GM19455 (cell line): ENCODE results near the gene GRK3.

Experiments
- ATAC-seq: cut with Tn5 transposase; IDR thresholded peaks from one replicate; pipeline ENCODE4 v1.9.1; 2021; ENCODE audit not compliant: unreplicated experiment

The GRK3 gene

GRCh38 chr22:25656724-25657123, 92.2 kb downstream of the GRK3 start:
- ATAC-seq: no peak

GRCh38 chr22:25658633-25659032, 94.2 kb downstream of the GRK3 start:
- no peak for ATAC-seq

GRCh38 chr22:25659413-25659812, 94.9 kb downstream of the GRK3 start:
- no peak for ATAC-seq

GRCh38 chr22:25660336-25660735, 95.9 kb downstream of the GRK3 start:
- ATAC-seq: no peak

GRCh38 chr22:25661073-25661472, 96.6 kb downstream of the GRK3 start:
- no peak for ATAC-seq

- ATAC-seq: no peak
Observed at GRCh38 chr22:25663654-25664053, 99.2 kb downstream of the GRK3 start.

GRCh38 chr22:25666308-25666707, 101.8 kb downstream of the GRK3 start:
- no peak for ATAC-seq

GRCh38 chr22:25668437-25668836, 104.0 kb downstream of the GRK3 start:
- no peak for ATAC-seq

- ATAC-seq: no peak
Observed at GRCh38 chr22:25669253-25670069, 105.0 kb downstream of the GRK3 start.

GRCh38 chr22:25670070-25670461, 105.6 kb downstream of the GRK3 start:
- ATAC-seq: no peak

GRCh38 chr22:25672289-25673084, 108.0 kb downstream of the GRK3 start:
- no peak for ATAC-seq

GRCh38 chr22:25673713-25674112, 109.2 kb downstream of the GRK3 start:
- no peak for ATAC-seq

- no peak for ATAC-seq
Observed at GRCh38 chr22:25677631-25678030, 113.2 kb downstream of the GRK3 start.

GRCh38 chr22:25680051-25680450, 115.6 kb downstream of the GRK3 start:
- ATAC-seq: no peak

- ATAC-seq: no peak
Observed at GRCh38 chr22:25680956-25681355, 116.5 kb downstream of the GRK3 start.

- no peak for ATAC-seq
Observed at GRCh38 chr22:25682109-25682508, 117.6 kb downstream of the GRK3 start.

- no peak for ATAC-seq
Observed at GRCh38 chr22:25688627-25689026, 124.2 kb downstream of the GRK3 start.

- ATAC-seq: no peak
Observed at GRCh38 chr22:25689631-25690030, 125.2 kb downstream of the GRK3 start.

GRCh38 chr22:25690798-25691197, 126.3 kb downstream of the GRK3 start:
- ATAC-seq: no peak

- no peak for ATAC-seq
Observed at GRCh38 chr22:25692397-25693267, 128.2 kb downstream of the GRK3 start.

GRCh38 chr22:25693268-25693565, 128.7 kb downstream of the GRK3 start:
- no peak for ATAC-seq
